ENCODE measurements around the gene PNMA6F. TPM values are rescaled to one million over a fixed set of nuclear protein-coding genes. Genes with fewer than 3 reads are reported as not detected.

PNMA6F gene
- total RNA-seq, 1 donor from 2014 or later = not detected

- H3K4me3 ChIP-seq (ENCODE audit: low read depth, low read length) = no peak overlapping the region
- TF ChIP-seq CTCF (conservative IDR thresholded peaks at IDR 0.05; ENCODE audit: low read depth, low read length) = no peak
- no peak for DNase-seq (ENCODE audit: low read depth)
Observed at GRCh38 chrX:153319295-153320046, 2.1 kb downstream of the PNMA6F start.

GRCh38 chrX:153318811-153319210 lies 2.8 kb downstream of the PNMA6F start:
- no peak for DNase-seq (ENCODE audit: low read depth)
- TF ChIP-seq CTCF (conservative IDR thresholded peaks at IDR 0.05; ENCODE audit: low read depth, low read length) = no peak
- H3K4me3 ChIP-seq (ENCODE audit: low read depth, low read length) = no peak overlapping the region

GRCh38 chrX:153317996-153318722 lies 3.4 kb downstream of the PNMA6F start:
- no peak for TF ChIP-seq CTCF (conservative IDR thresholded peaks at IDR 0.05; ENCODE audit: low read depth, low read length)
- no peak for DNase-seq (ENCODE audit: low read depth)

GRCh38 chrX:153317306-153317705 lies 4.3 kb downstream of the PNMA6F start:
- H3K4me3 ChIP-seq (ENCODE audit: low read depth, low read length) = no peak overlapping the region
- TF ChIP-seq CTCF (conservative IDR thresholded peaks at IDR 0.05; ENCODE audit: low read depth, low read length) = no peak
- no peak for DNase-seq (ENCODE audit: low read depth)

More at GRCh38 chrX:153317996-153318722, 3.4 kb downstream of the PNMA6F start:
- H3K4me3 ChIP-seq (ENCODE audit: low read depth, low read length) = no peak overlapping the region

- no peak for DNase-seq (ENCODE audit: low read depth)
- no peak overlapping the region for H3K4me3 ChIP-seq (ENCODE audit: low read depth, low read length)
- TF ChIP-seq CTCF (conservative IDR thresholded peaks at IDR 0.05; ENCODE audit: low read depth, low read length) = no peak
Observed at GRCh38 chrX:153312842-153313241, 8.7 kb downstream of the PNMA6F start.

- no peak for TF ChIP-seq CTCF (conservative IDR thresholded peaks at IDR 0.05; ENCODE audit: low read depth, low read length)
- DNase-seq (ENCODE audit: low read depth) = no peak
- H3K4me3 ChIP-seq (ENCODE audit: low read depth, low read length) = no peak overlapping the region
Observed at GRCh38 chrX:153312041-153312440, 9.5 kb downstream of the PNMA6F start.

Measured in epithelial cell of proximal tubule (primary cell).